ACC112 (cell line): ENCODE measurements around the gene RNF224.

Experiments used
- H2AFZ ChIP-seq: fragments of 200-600 bp; sonication (generic); one replicate; pipeline ENCODE4 v1.6.0; 2017; ENCODE audit warnings: antibody characterized with exemption, low read length; ENCODE audit not compliant: unreplicated experiment
- H3K27ac ChIP-seq: fragments of 200-600 bp; sonication (generic); 2 replicates; pipeline ENCODE4 v1.5.1; 2014; ENCODE audit warnings: low read depth, mild to moderate bottlenecking, antibody characterized with exemption, low read length, moderate library complexity
- H3K27me3 ChIP-seq: fragments of 200-600 bp; sonication (generic); 2 replicates; pipeline ENCODE4 v1.6.1; 2014; ENCODE audit warnings: mild to moderate bottlenecking, antibody characterized with exemption, low read length, moderate library complexity, mixed read lengths; ENCODE audit not compliant: insufficient read depth
- H3K36me3 ChIP-seq: fragments of 200-600 bp; sonication (generic); 2 replicates; pipeline ENCODE4 v1.6.1; 2016; ENCODE audit warnings: mild to moderate bottlenecking, antibody characterized with exemption, low read length, moderate library complexity, mixed read lengths; ENCODE audit not compliant: insufficient read depth
- H3K4me1 ChIP-seq: fragments of 200-600 bp; sonication (generic); one replicate; pipeline ENCODE4 v1.6.1; 2016; ENCODE audit warnings: low read length, mixed read lengths; ENCODE audit not compliant: insufficient read depth, unreplicated experiment, control insufficient read depth
- H3K4me3 ChIP-seq: fragments of 200-600 bp; sonication (generic); 2 replicates; pipeline ENCODE4 v1.5.1; 2014; ENCODE audit warnings: mild to moderate bottlenecking, low read depth, low read length
- H3K79me2 ChIP-seq: fragments of 200-600 bp; sonication (generic); one replicate; pipeline ENCODE4 v1.6.0; 2016; ENCODE audit warnings: low read length; ENCODE audit not compliant: control insufficient read depth, unreplicated experiment, insufficient read depth

RNF224 gene

GRCh38 chr9:137272241-137273094, 45.2 kb downstream of the RNF224 start:
- no peaks in the 10 kb centered on the region for H3K27me3 ChIP-seq
- peaks cover 5% of the 10 kb centered on the region for H3K79me2 ChIP-seq
- peaks cover 36% of the 10 kb centered on the region for H3K4me1 ChIP-seq
- peaks cover 13% of the 10 kb centered on the region; the same call in 1 of the 2 replicates for H3K36me3 ChIP-seq
- H3K4me3 ChIP-seq: no peak overlapping the region
- no peak overlapping the region for H3K27ac ChIP-seq
- H2AFZ ChIP-seq: no peak overlapping the region

DNA sequence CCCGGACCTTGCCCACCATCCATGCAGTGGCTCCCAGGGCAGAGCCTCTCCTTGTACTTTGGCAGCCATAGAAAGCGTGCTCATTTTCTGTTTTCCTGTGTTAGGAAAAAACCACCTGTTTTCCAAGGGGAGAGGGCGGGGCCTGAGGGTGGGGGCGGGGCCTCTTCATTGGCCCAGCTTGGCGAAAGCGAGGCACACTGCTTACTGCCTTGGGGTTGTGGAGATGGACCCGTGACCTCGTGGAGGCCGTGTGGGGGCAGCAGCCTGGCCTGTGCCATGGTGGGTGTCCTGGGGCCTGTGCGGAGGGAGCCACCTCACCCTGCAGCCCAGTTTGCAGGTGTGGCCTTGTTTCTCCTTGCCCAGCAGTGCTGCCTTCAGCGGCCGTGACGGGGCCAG, 45.8 kb downstream of the RNF224 start:
- Histone ChIP-seq H3K36me3 (peaks cover 13% of the 10 kb centered on the region; the same call in 1 of the 2 replicates), H3K4me1 (peaks cover 33% of the 10 kb centered on the region), H3K27ac (no peak overlapping the region), H3K79me2 (peaks cover 7% of the 10 kb centered on the region), H3K27me3 (no peaks in the 10 kb centered on the region), H2AFZ (no peak overlapping the region), H3K4me3 (no peak overlapping the region)

GRCh38 chr9:137273611-137274320, 46.5 kb downstream of the RNF224 start:
- Histone ChIP-seq H3K27ac (no peak overlapping the region), H3K27me3 (no peaks in the 10 kb centered on the region), H3K4me3 (no peak overlapping the region), H3K36me3 (peaks cover 13% of the 10 kb centered on the region; the same call in 1 of the 2 replicates), H2AFZ (no peak overlapping the region), H3K4me1 (peaks cover 26% of the 10 kb centered on the region), H3K79me2 (peaks cover 7% of the 10 kb centered on the region)

DNA sequence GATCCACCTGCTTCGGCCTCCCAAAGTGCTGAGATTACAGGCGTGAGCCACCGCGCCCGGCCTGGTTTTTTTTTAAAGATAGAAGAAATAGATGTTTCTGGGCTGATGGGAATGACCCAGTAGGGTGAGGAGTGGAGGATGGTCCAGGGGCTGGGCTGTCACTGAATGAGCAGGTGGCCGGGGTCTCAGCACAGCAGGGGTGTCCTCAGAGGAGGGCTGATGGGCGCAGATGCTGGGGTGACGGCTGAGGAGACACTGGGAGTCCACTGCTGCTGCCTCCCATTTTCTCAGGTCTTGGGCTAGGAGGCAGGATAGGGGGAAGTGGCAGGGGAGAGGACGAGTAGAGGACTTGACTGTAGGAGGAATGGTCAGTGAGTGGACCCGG, 47.9 kb downstream of the RNF224 start:
- Histone ChIP-seq H3K27me3 (no peaks in the 10 kb centered on the region), H3K79me2 (peaks cover 6% of the 10 kb centered on the region), H3K27ac (no peak overlapping the region), H3K4me3 (no peak overlapping the region), H3K36me3 (peaks cover 10% of the 10 kb centered on the region; the same call in 1 of the 2 replicates), H3K4me1 (peaks cover 24% of the 10 kb centered on the region), H2AFZ (no peak overlapping the region)

- Histone ChIP-seq H3K27ac (no peak overlapping the region), H3K27me3 (no peaks in the 10 kb centered on the region), H3K79me2 (peaks cover 6% of the 10 kb centered on the region), H3K4me1 (peaks cover 24% of the 10 kb centered on the region), H3K36me3 (peaks cover 10% of the 10 kb centered on the region; the same call in 1 of the 2 replicates), H3K4me3 (no peak overlapping the region), H2AFZ (no peak overlapping the region)
These were observed 48.5 kb downstream of the RNF224 start for GRCh38 chr9:137275588-137276472.

DNA sequence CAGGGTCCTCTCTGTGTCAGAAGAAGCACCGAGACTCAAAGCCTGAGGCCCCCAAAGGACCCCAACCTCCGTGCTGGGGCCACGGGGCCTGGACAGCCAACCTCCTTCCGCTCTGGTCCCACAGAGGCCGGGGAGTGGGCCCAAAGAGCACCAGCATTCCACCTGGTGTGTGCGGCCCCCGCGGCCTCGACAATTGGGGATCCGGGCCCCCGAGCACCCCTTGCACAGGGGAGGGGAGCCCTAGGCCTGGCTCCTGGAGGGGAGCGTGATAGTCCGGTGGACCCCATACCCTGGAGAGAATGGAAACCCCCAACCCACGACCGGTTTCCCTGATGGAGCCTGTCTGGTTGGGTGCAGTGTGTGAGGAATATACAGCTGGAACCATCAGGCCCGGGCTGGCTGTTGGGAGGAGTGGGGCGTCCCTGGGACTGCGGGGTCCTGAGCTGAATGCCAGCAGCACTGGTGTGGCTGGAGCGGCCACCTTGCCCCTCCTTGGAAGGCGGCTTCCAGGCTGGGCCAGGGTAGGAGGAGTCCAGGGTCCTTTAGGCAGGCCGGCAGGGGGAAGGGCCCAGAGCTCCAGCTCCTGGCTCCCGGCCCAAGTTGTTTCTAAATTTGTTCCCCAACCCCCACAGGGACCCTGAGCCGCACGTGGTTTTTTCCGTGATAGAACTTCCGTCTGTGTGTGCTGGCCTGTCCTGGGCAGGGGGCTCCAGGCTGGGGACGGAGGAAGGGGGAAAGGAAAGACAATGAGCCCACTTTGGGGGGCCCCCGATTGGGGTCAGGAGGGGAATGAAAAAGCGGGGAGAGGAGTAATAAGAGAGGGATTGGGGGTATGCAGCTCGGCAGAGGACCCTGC, 49.4 kb downstream of the RNF224 start:
- Histone ChIP-seq H2AFZ (no peak overlapping the region), H3K79me2 (peaks cover 6% of the 10 kb centered on the region), H3K4me3 (peak overlapping the region; percentile 91), H3K27me3 (no peaks in the 10 kb centered on the region), H3K4me1 (peaks cover 24% of the 10 kb centered on the region), H3K27ac (peak overlapping the region; percentile 72), H3K36me3 (peaks cover 10% of the 10 kb centered on the region; the same call in 1 of the 2 replicates)

DNA sequence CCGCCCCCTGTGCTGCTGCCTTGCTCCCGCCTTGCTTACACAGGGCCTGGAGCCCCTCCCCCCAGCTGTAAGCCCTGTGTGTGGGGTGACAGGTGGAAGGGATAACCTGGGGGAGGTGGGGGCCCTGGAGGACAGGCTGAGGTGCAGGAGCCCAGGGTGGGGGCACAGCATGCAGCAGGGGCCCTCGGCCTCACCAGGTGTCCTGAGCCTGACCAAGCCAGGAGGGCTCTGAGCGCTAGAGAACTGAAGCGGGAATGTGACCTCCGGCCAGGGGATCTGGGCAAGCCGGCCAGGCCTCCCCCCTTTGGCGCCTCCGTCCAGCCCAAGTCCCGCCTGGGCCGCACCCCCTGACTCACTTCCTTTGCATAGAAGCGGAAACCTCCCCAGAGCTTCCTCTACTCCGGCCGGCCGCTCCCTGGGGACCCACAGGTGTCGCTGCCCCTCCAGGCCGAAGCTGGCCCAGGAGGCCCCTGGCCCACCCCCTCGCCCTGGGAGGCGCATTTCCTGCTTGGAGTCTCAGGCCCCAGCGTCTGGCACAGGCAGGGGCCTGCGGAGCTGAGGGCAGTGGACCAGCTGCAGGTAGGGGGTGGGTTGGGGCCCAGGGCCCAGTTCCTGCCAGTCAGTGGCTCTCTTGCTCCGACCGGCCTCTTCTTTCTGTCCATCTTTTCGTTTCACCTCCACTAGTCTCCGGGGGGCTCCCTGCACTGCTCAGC, 50.2 kb downstream of the RNF224 start, which contains the start of gene TOR4A:
TOR4A (plus strand) TSS at position 398 of the 713 bp plus-strand sequence. CDS start 964 bp downstream, outside the sequence.
- H3K36me3 ChIP-seq: peaks cover 10% of the 10 kb centered on the region; the same call in 1 of the 2 replicates
- H3K4me1 ChIP-seq: peaks cover 24% of the 10 kb centered on the region

DNA sequence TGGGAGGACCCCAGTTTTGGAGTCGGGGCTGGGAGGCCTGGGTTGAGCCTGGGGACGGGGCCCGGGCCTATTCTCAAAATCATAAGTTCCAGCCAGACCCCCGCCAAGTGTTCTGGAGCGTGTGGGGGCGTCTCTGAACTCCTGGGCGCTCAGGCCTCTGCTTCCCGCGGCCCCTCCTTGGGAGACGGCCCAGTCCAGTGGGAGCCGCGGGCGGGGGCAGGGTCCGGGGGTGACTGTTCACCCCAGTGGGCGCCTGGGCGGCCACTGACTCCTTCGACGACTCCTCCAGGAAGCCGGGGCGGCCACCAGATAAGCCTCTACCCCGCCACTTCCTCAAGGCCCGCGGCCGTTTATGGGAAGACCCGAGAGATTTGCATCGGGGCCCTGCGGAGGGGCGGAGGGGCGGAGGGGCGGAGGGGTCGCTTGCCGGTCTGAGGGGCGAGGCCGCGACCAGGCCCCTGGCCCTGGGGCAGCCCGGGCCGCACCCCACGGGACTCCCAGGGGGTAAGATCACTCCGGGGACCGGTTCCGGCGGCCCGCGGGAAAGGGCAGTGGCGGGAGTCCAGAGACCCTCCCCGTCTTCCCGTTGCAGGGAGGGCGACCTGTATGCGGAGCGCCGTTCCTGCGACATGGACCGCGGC, 50.9 kb downstream of the RNF224 start:
- H3K27ac ChIP-seq: peak overlapping the region; percentile 23; the same call in 1 of the 2 replicates
- H3K27me3 ChIP-seq: no peaks in the 10 kb centered on the region
- peaks cover 6% of the 10 kb centered on the region for H3K79me2 ChIP-seq
- H2AFZ ChIP-seq: peak overlapping the region; percentile 17
- peak overlapping the region; percentile 91 for H3K4me3 ChIP-seq
- peaks cover 9% of the 10 kb centered on the region; the same call in 1 of the 2 replicates for H3K36me3 ChIP-seq
- H3K4me1 ChIP-seq: peaks cover 24% of the 10 kb centered on the region

More for the DNA sequence above, 50.2 kb downstream of the RNF224 start, which contains the start of gene TOR4A:
- peak within 1 kb of the TSS; percentile 72 for H3K27ac ChIP-seq
- peaks cover 6% of the 10 kb centered on the region for H3K79me2 ChIP-seq
- no peaks in the 10 kb centered on the region for H3K27me3 ChIP-seq
- H2AFZ ChIP-seq: peak within 1 kb of the TSS; percentile 17
- peak within 1 kb of the TSS; percentile 91 for H3K4me3 ChIP-seq
